ENCODE results near the gene PRSS53.
"Not testable (repeated sequence)": the region's sequence is repeated elsewhere in the genome, so short reads cannot be mapped to it uniquely, and the experiment has no call there.

Gene PRSS53

GRCh38 chr16:31088459-31089183 is at the start of gene PRSS53:
Gene PRSS53 (minus strand): TSS chr16:31088943. CDS start chr16:31088809, 134 bp downstream.
- no peak within 1 kb of the TSS for H3K4me3 ChIP-seq (ENCODE audit: low read length)
- no peak for TF ChIP-seq CTCF (IDR thresholded peaks at IDR 0.05; ENCODE audit: insufficient read depth, low read depth, low read length, missing control alignments)
- no peak for DNase-seq (ENCODE audit: low read depth)

- not testable (repeated sequence) for H3K4me3 ChIP-seq (ENCODE audit: low read length); DNase-seq (ENCODE audit: low read depth)
Observed at GRCh38 chr16:31136822-31137499, 48.2 kb upstream of the PRSS53 start.

GRCh38 chr16:31136287-31136662 is 47.5 kb upstream of the PRSS53 start:
- no peak for TF ChIP-seq CTCF (IDR thresholded peaks at IDR 0.05; ENCODE audit: insufficient read depth, low read depth, low read length, missing control alignments)
- no peak for DNase-seq (ENCODE audit: low read depth)
- no peak overlapping the region for H3K4me3 ChIP-seq (ENCODE audit: low read length)

GRCh38 chr16:31135535-31136286 is 47.0 kb upstream of the PRSS53 start, which contains the start of gene PRSS8:
Gene PRSS8 (minus strand): TSS chr16:31135727. CDS start chr16:31135498, 229 bp downstream.
- peak within 1 kb of the TSS; percentile 83 for H3K4me3 ChIP-seq (ENCODE audit: low read length)
- peak; percentile 90 for DNase-seq (ENCODE audit: low read depth)
- no peak for TF ChIP-seq CTCF (IDR thresholded peaks at IDR 0.05; ENCODE audit: insufficient read depth, low read depth, low read length, missing control alignments)

GRCh38 chr16:31134625-31135534 is 46.1 kb upstream of the PRSS53 start:
- peak; percentile 48 for TF ChIP-seq CTCF (IDR thresholded peaks at IDR 0.05; ENCODE audit: insufficient read depth, low read depth, low read length, missing control alignments)
- peak; percentile 73 for DNase-seq (ENCODE audit: low read depth)
- H3K4me3 ChIP-seq (ENCODE audit: low read length), result peak overlapping the region; percentile 83

GRCh38 chr16:31134091-31134571 is 45.4 kb upstream of the PRSS53 start:
- TF ChIP-seq CTCF (IDR thresholded peaks at IDR 0.05; ENCODE audit: insufficient read depth, low read depth, low read length, missing control alignments), result no peak
- H3K4me3 ChIP-seq (ENCODE audit: low read length), result peak overlapping the region; percentile 83
- peak; percentile 64 for DNase-seq (ENCODE audit: low read depth)

Measured in epithelial cell of esophagus (primary cell).